ENCODE data around the gene TLX2. TPM values are rescaled to one million over a fixed set of nuclear protein-coding genes. Genes with fewer than 3 reads are reported as not detected.

Gene TLX2
- total and polyA plus RNA-seq, 2 of the 13 experiments (the other 11 are each of a cell fraction or from before 2014, with no cell fraction given), result 0.05 to 0.20 TPM

GRCh38 chr2:74481961-74482800 is 32.1 kb upstream of the TLX2 start (continued):
- TF ChIP-seq ZNF646 (CRISPR knock-in tag; IDR thresholded peaks at IDR 0.05) (no peak), ZNF737 (CRISPR knock-in tag; IDR thresholded peaks at IDR 0.05; ENCODE audit: borderline replicate concordance) (no peak), SRSF9 (IDR thresholded peaks at IDR 0.05; ENCODE audit: borderline replicate concordance, insufficient read depth, low read depth, low read length, poor library complexity, severe bottlenecking) (no peak), FOXA3 (CRISPR knock-in tag; IDR thresholded peaks at IDR 0.05) (no peak), EED (CRISPR knock-in tag; IDR thresholded peaks at IDR 0.05) (no peak), ZHX2 (IDR thresholded peaks at IDR 0.05; ENCODE audit: low read depth) (no peak; the same call in 1 of the 2 replicates), ZHX2 (CRISPR knock-in tag; IDR thresholded peaks at IDR 0.05; ENCODE audit: borderline replicate concordance) (peak; percentile 41; the same call in 1 of the 2 replicates), ATF7 (IDR thresholded peaks at IDR 0.05) (no peak), ATF7 (CRISPR knock-in tag; IDR thresholded peaks at IDR 0.05) (peak; percentile 61), SOX13 (IDR thresholded peaks at IDR 0.05) (no peak), SOX13 (CRISPR knock-in tag; conservative IDR thresholded peaks at IDR 0.05 in 1 of 2, IDR thresholded peaks at IDR 0.05 in 1 of 2) (0 out of 4 replicates have a peak, but pooled peaks of 1 of the 2 experiments have one; percentile 21), ZSCAN25 (CRISPR knock-in tag; IDR thresholded peaks at IDR 0.05) (peak; percentile 53; the same call in 1 of the 2 replicates), ZNF251 (CRISPR knock-in tag; IDR thresholded peaks at IDR 0.05) (no peak)
- TF ChIP-seq, protein P1, sequence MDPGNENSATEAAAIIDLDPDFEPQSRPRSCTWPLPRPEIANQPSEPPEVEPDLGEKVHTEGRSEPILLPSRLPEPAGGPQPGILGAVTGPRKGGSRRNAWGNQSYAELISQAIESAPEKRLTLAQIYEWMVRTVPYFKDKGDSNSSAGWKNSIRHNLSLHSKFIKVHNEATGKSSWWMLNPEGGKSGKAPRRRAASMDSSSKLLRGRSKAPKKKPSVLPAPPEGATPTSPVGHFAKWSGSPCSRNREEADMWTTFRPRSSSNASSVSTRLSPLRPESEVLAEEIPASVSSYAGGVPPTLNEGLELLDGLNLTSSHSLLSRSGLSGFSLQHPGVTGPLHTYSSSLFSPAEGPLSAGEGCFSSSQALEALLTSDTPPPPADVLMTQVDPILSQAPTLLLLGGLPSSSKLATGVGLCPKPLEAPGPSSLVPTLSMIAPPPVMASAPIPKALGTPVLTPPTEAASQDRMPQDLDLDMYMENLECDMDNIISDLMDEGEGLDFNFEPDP (CRISPR knock-in tag; conservative IDR thresholded peaks at IDR 0.05), result peak; percentile 99

All from HepG2 (cell line).